GM21526 (cell line): ENCODE measurements around the gene BOK.

ENCODE experiments used
- ATAC-seq: cut with Tn5 transposase; IDR thresholded peaks from one replicate; pipeline ENCODE4 v1.9.1; 2021; ENCODE audit warnings: moderate library complexity; ENCODE audit not compliant: unreplicated experiment, low FRiP score

The BOK gene

DNA sequence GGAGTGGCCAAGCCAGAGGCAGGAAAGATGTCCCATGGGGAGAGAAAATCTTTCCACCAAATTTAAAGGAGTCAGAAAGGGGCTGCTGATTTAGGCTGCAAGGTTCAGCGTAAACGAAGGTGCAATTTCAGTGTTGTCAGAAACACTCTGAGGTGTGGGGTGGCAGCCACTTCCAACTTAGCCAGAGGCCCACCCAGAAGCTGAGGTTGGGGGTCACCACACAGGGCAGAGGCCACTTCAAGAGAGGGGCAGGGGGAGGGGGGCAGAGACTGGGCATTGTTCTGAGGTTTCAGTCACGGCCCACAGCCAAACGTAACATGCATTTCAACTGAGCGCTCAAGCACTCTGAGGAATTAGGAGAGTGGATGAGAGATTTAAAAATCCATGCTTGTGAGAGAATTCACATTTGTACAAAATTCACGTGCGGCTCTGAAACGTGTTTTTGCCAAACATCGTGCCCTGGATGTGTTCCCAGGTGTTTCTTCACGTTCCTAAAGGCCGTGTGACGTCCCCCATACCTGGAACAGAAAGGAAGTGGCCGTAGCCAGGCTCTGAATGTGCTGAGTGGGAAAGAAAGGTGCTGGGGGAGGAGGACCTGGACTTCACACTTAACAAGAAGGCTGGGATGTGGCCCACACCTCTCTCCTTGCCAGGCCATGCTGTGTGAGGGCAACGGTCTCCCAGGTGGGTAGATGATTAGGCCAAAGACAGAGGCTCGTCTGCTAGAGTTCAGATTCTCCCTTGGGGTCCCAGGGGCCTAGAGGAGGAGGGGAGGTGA, 19.5 kb upstream of the BOK start:
- no peak for ATAC-seq

DNA sequence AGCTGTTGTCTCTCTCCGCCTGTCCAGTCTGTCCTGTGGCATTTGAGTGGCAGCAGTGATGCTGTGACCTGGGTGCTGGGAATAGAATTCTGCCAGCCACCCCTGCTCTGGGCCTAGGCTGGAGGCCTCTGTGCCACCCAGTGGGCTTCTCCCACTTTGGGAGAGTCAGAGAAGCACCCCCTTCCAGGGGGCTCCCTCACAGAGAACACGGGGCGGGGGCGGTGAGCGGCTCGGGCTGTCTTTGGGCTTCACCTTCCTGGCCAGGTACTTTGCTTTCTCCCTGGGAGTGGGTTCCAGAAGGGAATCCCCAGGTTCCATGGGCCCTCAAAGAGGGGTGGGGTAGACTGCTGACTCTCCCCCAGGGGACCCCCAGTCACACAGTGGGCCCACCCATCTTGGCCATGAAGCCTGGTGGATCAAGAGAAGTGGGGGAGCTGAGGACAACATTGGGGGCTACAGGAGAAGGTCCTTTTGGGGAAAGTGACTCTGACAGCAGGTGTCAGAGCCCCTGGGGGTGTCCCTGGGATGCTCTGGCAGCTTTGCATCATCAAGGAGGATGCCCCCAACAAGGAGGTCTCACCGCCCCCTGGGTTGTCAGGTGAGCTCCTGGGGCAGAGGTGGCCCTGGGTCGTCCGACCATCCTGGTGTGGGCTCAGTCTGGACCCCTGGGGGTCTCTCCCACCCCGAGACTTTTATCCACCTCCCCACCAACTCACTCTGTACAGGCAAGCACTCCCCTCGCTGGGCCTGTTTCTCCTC, 18.8 kb upstream of the BOK start:
- no peak for ATAC-seq

DNA sequence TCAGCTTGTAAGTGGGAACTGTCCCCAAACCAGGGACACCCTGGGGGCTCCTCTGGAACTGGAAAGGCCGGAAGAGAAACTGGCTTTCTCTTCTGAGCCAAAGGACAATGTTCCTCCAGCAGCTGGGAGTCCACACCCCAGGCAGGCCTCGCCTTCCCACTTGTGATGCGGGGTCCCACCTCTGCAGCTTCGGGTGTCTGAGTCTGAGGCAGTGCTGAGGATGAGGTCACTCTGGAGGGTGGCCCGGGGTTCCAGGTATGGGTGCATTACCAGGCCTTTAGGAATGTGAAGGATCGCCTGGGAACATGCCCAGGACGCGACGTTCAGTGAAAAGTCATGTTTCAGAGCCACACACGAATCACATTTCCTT, 18.2 kb upstream of the BOK start:
- no peak for ATAC-seq

DNA sequence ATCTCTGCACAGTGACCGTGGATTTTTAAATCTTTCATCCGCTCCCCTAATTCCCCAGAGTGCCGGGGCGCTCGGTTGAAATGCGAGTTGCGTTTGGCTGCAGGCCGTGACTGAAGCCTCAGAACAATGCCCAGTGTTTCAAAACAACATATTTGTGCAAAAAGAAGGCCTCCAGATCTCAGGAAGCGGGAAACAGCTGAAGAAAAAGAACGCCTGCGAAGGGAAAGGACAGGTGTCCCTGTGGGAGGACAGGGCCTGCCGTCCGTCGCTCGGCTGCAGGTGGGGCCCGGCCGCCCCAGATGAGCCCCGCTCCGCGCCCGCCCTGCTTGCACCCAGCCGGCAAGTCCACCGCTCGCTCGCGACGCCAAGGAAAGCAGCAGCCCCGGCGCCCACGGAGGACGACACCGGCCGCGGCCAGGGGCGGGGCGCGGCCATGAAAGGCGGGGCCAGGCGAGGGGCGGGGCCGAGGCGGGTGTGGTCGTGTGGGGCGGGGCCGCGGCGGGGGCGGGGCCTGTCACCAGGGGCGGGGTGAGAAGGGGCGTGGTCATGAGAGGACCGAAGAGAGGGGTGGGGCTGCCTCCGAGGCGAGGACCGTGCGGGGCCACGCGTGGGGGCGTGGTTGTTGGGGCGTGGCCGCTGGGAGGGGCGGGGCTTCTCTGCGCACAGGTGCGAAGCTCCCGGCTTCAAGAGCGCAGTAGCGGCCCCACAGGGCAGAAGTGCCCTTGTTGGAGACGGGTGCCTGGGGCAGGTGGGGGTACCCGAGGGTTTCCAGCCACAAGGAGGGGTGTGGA, 17.6 kb upstream of the BOK start:
- no peak for ATAC-seq

DNA sequence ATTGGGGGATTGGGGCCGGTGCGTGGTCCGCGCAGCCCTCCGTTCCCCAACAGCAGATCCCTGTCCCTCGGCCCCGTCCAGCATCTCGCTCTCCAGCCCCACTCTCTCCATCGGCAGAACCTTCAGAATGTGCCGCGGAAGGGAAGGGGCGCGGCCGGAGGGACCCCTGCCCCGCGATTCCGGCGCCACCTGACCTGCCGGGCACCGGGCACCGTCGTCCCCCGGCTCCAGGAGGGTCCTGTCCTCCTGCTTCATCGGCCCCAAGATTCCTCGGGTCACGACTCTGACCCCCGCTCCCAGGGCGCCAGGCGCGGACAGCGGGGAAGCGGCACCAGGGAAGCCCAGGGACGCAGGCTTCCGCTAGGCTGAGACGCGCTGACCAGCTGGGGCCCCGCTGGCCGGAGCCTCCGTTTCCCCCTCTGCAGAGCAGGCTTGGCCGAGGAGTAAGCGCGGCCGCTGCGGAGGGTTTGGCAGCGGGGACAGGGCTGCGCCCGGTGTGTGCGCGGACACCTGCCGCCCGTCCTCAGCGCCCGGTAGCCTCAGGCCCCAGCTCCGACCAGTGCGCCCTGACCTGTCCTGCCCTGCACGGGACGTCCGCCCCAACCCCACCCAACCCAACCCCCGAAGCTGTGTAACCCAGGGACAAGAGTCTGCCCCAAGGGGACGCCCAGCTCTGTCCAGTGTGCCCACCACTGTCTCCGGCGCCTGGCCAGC, 16.8 kb upstream of the BOK start:
- no peak for ATAC-seq

DNA sequence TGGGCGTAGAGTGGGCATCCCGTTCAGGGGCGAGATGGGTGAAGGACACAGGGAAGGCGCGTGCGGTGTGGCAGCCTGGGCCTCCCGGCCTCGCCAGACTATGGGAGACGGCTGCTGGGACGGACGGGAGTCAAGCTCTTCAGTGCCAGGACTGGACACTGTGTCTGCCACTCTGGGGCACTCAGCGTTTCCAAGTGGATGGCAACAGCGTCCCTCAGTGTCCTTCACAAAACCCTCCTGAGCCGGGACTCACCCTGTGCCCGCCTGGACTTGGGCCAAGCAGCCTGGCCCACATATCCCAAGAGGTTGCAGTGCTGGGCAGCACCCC, 16.3 kb upstream of the BOK start:
- ATAC-seq, result no peak

DNA sequence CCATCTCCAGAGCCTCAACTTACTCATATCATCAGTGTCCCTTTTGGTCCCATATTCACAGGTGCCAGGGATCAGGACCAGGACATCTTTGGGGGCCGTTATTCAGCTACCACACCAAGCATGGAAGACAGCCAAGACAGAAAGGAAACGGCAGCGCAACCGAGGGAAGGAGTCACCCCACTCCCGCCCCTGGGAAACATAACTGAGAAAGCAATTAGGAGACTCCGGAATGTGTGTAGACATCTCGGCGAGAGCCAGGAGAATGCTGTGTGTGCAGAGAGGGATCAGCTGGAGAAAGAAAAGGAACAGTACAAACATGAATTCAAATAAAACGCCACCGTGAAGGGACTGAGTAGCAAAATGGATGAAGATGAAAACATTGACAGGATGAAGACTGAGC, 13.4 kb upstream of the BOK start:
- no peak for ATAC-seq

DNA sequence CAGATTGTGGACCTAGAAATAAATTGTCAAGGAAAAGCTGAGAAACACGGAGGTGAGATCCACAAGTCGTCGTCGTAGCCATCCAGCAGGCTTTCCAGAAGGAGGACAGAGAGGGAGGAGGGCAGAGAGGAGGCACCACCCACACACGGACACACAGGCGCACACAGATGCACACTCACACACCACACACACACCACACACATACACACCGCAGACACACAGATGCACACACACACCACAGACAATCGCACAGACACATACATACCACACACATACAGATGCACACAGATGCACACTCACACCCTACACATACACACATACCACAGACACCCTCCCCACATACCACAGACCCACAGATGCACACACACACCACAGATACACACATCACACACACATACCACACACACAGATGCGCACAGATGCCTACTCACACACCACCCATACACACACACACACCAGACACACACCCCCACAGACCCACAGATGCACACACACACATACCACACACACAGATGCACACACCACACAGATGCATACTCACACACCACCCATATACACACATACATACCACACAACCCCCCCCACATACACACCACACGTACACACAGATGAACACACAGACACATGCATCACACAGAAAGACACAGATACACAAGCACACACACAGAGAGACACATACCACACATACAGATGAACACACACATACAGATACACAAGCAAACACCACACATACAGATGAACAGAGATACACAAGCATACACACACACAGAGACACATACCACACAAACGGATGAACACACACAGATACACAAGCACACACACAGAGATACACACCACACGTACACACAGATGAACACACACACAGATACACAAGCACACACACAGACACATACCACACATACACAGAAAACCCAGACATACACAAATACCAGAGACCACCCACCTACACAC, 12.7 kb upstream of the BOK start:
- no peak for ATAC-seq

DNA sequence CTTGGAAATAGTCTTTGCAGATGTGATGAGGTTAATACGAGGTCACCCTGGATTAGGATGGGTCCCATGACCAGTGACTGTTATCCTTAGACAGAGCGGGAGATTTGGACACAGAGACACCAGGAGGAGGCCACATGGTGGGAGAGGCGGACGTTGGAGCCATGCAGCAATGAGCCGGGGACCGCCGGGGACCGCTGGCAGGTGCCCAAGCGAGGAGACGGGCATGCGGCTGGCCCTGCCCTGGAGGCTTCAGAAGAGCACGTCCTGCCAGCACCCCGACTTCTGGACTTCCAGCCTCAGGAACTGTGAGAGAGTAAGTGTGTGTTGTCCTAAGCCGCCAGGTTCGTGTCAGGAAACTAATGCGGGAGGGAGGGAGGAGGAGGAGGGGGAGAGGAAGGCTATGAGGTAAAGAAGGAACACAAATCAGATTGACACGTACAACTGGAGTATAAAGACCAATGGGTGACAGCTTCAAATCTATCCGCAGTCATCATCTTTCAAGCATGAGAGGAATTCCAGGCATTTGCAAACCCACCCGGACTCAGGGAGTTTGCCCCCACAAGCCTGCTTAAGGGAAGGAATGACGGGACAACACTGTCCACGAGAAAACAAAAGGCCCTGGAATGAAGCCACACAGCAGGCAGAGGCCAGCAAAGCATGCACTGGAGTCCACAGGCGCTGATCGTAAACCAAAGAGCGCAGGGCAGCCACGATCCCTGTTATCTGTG, 11.6 kb upstream of the BOK start:
- ATAC-seq, result no peak

DNA sequence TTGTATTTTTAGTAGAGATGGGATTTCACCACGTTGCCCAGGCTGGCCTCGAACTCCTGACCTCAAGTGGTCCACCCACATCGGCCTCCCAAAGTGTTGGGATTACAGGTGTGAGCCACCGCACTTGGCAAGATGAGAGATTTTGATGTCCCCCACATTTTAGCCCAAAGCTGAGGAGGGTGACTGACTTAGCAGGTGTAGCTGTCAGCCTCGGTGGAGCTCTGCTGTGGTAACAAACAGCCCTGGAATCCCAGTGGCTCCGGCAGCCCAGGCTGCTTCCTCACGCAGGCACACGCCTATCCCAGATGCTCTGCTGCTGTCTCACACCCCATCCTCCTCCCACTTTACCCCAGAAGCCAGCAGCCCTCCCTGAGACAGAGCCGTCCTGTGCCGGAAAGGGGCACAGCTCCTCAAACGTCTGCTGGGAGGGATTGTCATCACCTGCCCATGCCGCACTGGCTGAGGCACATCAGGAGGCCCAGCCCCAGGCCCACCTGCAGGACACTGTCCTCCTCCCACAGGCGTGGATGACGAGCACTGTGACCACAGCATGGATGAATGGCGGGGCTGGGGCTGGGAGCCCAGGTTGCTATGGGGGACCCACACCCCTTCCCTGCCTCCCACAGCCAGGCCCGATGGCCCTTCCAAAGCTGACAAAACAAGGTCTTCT, 10.6 kb upstream of the BOK start:
- ATAC-seq, result no peak

DNA sequence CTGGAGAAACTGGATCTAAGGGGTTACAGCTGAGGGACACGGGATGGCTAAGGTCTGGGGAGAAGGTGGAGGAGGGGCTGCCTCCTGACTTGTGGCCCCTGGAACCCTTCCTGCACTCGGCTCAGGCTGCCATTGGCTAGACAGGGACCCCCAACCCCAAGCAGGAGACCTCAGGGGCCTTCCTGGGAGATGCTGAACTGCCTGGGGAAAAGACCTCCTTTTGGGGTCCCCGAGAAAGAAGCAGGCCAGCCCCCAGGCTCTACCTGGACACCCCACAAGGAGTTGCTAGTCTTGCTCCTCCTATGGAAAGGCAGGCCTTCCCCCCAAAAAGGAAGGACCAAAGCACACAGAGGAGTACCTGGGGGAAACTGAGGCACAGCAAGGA, 10.1 kb upstream of the BOK start:
- no peak for ATAC-seq

DNA sequence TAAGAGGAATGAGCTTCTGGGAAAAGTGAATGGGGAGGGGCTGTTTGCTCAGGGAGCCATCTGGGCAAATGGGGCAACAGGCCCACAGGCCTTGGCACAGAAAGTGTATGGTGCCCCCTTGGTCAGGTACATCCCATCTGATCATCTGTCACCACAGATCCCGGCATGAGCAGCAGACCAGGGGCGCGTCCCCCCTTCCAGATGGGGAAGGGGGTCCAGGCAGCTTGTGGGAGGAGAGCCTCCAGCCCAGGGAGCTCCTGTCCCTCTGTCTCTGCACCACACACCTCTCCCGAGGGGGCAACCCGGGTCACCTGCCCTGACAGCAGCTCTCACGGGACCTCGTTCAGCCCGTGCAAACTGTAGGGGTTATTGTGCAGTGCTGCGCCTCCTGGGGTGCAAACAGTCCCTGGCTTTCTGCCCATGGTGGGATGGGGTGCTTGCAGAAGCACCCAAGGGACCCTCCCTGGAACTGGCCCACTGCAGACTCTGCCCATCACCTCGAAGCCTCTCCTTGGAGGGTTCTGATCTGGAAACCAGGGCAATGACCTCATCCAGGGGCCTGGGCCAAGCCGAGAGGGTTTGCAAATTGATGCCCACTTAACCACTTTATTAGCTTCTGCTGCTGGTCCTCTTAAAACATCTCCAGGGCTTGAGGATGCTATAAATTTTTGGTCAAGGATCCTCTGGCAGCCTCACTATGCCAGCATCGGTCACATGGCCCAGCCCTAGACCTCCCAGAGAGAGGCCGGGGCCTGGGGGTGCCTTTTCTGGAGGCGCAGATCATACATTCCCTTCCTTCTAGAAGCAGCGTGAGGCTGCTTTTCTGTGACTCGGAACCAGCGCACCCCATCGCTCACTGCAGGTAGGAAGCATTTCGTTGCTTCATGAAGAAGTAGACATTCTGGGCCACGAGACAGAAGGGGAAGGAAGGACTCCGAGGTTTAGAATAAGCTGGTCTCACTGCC, 7.6 kb upstream of the BOK start:
- no peak for ATAC-seq

DNA sequence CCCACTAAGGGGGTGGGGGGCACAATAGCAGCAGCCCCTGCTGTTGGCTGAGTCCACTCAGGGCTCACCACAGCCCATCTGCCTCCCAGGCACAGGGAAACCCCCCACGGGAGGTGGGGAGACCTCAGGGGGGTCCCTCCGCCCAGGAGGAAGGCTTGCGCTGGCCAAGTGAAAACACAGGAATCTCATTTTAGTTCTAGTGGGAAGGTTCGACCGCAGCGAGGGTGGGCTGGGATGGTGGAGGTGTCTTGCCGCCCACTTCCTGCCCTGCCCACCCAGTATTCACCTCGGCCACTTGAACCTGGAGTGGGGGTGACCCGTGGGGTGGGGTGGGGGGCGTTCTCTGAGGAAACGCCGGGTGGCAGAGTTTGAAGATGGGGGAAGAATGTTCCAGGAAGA, 6.9 kb upstream of the BOK start:
- ATAC-seq, result no peak

DNA sequence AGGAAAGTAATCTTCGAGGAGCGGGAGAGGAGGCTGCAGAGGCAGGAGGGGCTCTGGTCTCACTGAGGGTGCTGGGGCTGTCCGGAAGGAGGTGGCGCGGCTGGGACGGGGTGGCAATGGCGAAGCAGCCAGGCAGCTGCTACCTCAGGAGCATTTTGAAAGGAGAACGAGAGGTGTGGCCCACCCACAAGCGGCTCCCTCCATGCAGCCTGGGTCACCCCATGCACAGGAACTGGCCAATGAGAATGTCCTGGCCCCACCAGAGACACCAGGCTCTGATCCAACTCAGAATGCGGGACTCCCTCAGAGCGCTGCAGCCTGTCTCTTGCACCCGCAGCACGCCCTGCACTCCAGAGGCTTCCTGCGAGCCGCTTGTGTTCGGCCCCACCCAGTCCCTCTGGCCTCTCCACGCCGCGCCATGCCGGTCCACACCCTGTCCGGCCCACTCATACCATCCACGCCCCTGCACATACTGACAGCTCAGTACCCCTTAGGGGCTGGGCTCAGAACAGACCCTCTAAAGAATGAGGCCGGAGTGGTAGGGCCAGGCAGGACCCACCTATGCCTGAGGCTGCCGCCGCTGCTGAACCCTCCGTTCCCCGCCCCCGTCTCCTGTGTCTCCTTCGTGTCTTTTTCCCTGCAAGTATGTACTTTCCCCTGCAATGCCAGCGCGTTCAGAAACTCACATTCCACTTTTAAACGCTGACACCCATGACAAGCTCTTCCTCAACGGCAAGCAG, 6.4 kb upstream of the BOK start:
- no peak for ATAC-seq

DNA sequence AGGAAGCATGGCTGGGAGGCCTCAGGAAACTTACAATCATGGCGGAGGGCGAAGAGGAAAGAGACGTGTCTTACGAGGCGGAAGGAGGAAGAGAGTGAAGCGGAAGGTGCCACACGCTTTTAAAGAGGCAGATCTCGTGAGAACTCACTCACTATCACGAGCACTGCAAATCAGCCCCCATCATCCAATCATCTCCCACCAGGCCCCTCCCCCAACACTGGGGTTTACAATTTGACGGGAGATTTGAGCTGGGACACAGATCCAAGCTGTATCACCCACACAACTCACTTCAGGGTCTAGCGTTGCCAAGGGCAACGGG, 5.1 kb upstream of the BOK start:
- ATAC-seq, result no peak

DNA sequence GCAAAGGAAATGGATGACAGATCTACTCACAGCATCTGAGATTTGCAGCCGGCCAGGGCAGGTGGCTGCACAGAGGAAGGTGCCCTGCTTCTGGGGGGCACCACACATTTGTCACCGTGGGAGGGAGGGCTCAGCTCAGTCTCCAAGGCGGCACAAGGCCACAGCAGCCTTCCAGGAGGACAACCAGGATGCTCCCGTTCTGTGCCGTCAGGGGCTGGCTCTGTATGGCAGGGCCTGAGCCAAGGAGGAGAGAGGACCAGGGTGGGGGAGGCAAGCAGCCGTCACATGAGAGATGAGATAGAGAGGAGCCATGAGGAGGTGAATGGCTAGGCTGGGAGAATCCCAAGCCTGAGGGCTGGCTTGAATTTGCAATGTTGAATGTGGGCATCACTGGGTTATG, 4.6 kb upstream of the BOK start:
- ATAC-seq, result no peak
